H1 (cell line): ENCODE results near the gene ADGRL3. TPM values are rescaled to one million over a fixed set of nuclear protein-coding genes. Genes with fewer than 3 reads are reported as not detected.

Source experiments
- CTCF ChIA-PET: fragments of 300-600 bp; sonication (Branson Sonifier 250); formaldehyde crosslinking; loops from one replicate; lab custom pipeline; 2021; ENCODE audit not compliant: partially characterized antibody; lab: Charles Lee
- POLR2A ChIA-PET: fragments of 300-600 bp; sonication (Branson Sonifier 250); formaldehyde crosslinking; loops from one replicate; lab custom pipeline; 2021; ENCODE audit warnings: inconsistent platforms; ENCODE audit not compliant: partially characterized antibody; lab: Charles Lee
- DNase-seq, 2 experiments: peaks; one replicate each; pipeline versions ENCODE4 v3.0.0 to v3.0.0-alpha.2; 2010 to 2022; ENCODE audit warnings: low spot score in 2 of 2, low read depth in 1 of 2, mixed read lengths in 1 of 2
- FAIRE-seq: peaks from 2 replicates; lab custom pipeline; 2011; peaks lifted over from hg19 to GRCh38; lab: Jason Lieb, UNC
- H2AFZ ChIP-seq: 2 replicates; pipeline ENCODE4 v1.8.1; 2012; ENCODE audit warnings: low read length, inconsistent platforms
- H2AK5ac ChIP-seq: 2 replicates; pipeline ENCODE4 v1.6.1; 2013; ENCODE audit warnings: low read depth, low read length
- H2BK120ac ChIP-seq: replicated peaks from 2 replicates; pipeline ENCODE3; 2013; ENCODE audit warnings: low read depth, low read length, inconsistent platforms
- H2BK12ac ChIP-seq: 2 replicates; pipeline ENCODE4 v1.6.1; 2013; ENCODE audit warnings: low read depth, low read length
- H2BK15ac ChIP-seq: 2 replicates; pipeline ENCODE4 v1.6.1; 2013; ENCODE audit warnings: low read length
- H2BK20ac ChIP-seq: 2 replicates; pipeline ENCODE4 v1.6.1; 2013; ENCODE audit warnings: low read length
- H2BK5ac ChIP-seq: 2 replicates; pipeline ENCODE4 v1.6.1; 2013; ENCODE audit warnings: low read depth, low read length
- H3K14ac ChIP-seq: 2 replicates; pipeline ENCODE4 v1.6.1; 2013; ENCODE audit warnings: inconsistent platforms; ENCODE audit not compliant: insufficient read length
- H3K18ac ChIP-seq: 2 replicates; pipeline ENCODE4 v1.6.1; 2013; ENCODE audit warnings: low read length; ENCODE audit errors: extremely low read depth
- H3K23ac ChIP-seq: 2 replicates; pipeline ENCODE4 v1.6.1; 2013; ENCODE audit warnings: inconsistent platforms; ENCODE audit not compliant: insufficient read length
- H3K23me2 ChIP-seq: 2 replicates; pipeline ENCODE4 v1.6.1; 2013; ENCODE audit warnings: low read depth, low read length
- H3K27ac ChIP-seq: 2 replicates; pipeline ENCODE4 v1.6.1; 2011; ENCODE audit warnings: low read depth, low read length, inconsistent platforms
- H3K27me3 ChIP-seq, 4 experiments: replicated peaks in 1 of 4; 1 replicate in 1 of 4; 2 replicates in 3 of 4; pipeline versions ENCODE4 v1.6.1 to v1.8.1; 2011 to 2013; ENCODE audit warnings: low read length in 3 of 4, mild to moderate bottlenecking in 3 of 4, inconsistent platforms in 2 of 4, mixed read lengths in 2 of 4, moderate library complexity in 1 of 4; ENCODE audit not compliant: control insufficient read depth in 3 of 4, insufficient read depth in 3 of 4; ENCODE audit errors: extremely low read depth in 1 of 4
- H3K36me3 ChIP-seq, 4 experiments: 2 replicates each; pipeline versions ENCODE4 v1.6.1 to v1.8.1; 2011 to 2013; ENCODE audit warnings: mild to moderate bottlenecking in 4 of 4, low read length in 3 of 4, moderate library complexity in 2 of 4, control low read depth in 1 of 4, inconsistent platforms in 1 of 4; ENCODE audit not compliant: insufficient read depth in 4 of 4, control insufficient read depth in 2 of 4
- H3K4ac ChIP-seq: replicated peaks from 2 replicates; pipeline ENCODE3; 2013; ENCODE audit warnings: low read length, low read depth, mixed read lengths, inconsistent platforms; ENCODE audit not compliant: insufficient read length
- H3K4me1 ChIP-seq, 4 experiments: replicated peaks in 1 of 4; 1 replicate in 1 of 4; 2 replicates in 3 of 4; pipeline versions ENCODE4 v1.6.1 to v1.8.1; 2011 to 2013; ENCODE audit warnings: low read length in 3 of 4, inconsistent platforms in 2 of 4, mixed read lengths in 1 of 4; ENCODE audit not compliant: insufficient read depth in 4 of 4, control insufficient read depth in 3 of 4
- H3K4me2 ChIP-seq, 2 experiments: 2 replicates each; pipeline versions ENCODE4 v1.6.1 to v1.8.1; 2011 to 2013; ENCODE audit warnings: low read depth in 2 of 2, low read length in 2 of 2, control low read depth in 1 of 2, inconsistent platforms in 1 of 2, mild to moderate bottlenecking in 1 of 2; ENCODE audit not compliant: insufficient read depth in 1 of 2
- H3K4me3 ChIP-seq, 4 experiments: fragments of 200-600, 300-600 bp in 1 of 4; sonication (generic), shearing (Covaris generic), sonication (Bioruptor Twin) in 1 of 4; 2 replicates each; pipeline versions ENCODE4 v1.5.1 to v1.8.1; 2011 to 2016; ENCODE audit warnings: low read length in 4 of 4, low read depth in 3 of 4, control low read depth in 2 of 4, inconsistent platforms in 2 of 4, mild to moderate bottlenecking in 2 of 4, mixed read lengths in 1 of 4, moderate library complexity in 1 of 4; ENCODE audit not compliant: insufficient read depth in 2 of 4; ENCODE audit errors: extremely low read depth in 1 of 4
- H3K56ac ChIP-seq: replicated peaks from 2 replicates; pipeline ENCODE3; 2013; ENCODE audit warnings: low read depth, mild to moderate bottlenecking, mixed read lengths, low read length, inconsistent platforms; ENCODE audit not compliant: insufficient read length
- H3K79me1 ChIP-seq: 2 replicates; pipeline ENCODE4 v1.6.1; 2013; ENCODE audit warnings: low read depth, low read length, control low read depth
- H3K79me2 ChIP-seq, 2 experiments: 2 replicates each; pipeline versions ENCODE4 v1.6.1 to v1.8.1; 2012 to 2013; ENCODE audit warnings: low read length in 2 of 2, mild to moderate bottlenecking in 2 of 2, inconsistent platforms in 1 of 2; ENCODE audit not compliant: insufficient read depth in 2 of 2, control insufficient read depth in 1 of 2
- H3K9ac ChIP-seq, 4 experiments: replicated peaks in 1 of 4; 1 replicate in 1 of 4; 2 replicates in 3 of 4; pipeline versions ENCODE4 v1.6.1 to v1.8.1; 2011 to 2013; ENCODE audit warnings: low read depth in 3 of 4, low read length in 3 of 4, control low read depth in 2 of 4, mild to moderate bottlenecking in 2 of 4, moderate library complexity in 2 of 4, inconsistent platforms in 1 of 4; ENCODE audit errors: extremely low read depth in 1 of 4
- H3K9me3 ChIP-seq, 2 experiments: 2 replicates each; pipeline versions ENCODE4 v1.6.1 to v1.8.1; 2012 to 2013; ENCODE audit warnings: mild to moderate bottlenecking in 2 of 2, moderate library complexity in 2 of 2, control low read depth in 1 of 2, inconsistent platforms in 1 of 2, low read depth in 1 of 2, low read length in 1 of 2, mixed read lengths in 1 of 2; ENCODE audit not compliant: insufficient read depth in 2 of 2
- H4K20me1 ChIP-seq, 2 experiments: replicated peaks in 1 of 2; 2 replicates each; pipeline versions ENCODE3 to v1.8.1; 2011 to 2013; ENCODE audit warnings: inconsistent platforms in 2 of 2, low read length in 2 of 2, mild to moderate bottlenecking in 1 of 2; ENCODE audit not compliant: insufficient read depth in 2 of 2, control insufficient read depth in 1 of 2
- H4K5ac ChIP-seq: 2 replicates; pipeline ENCODE4 v1.6.1; 2013; ENCODE audit warnings: low read length, low read depth, mixed read lengths, inconsistent platforms; ENCODE audit not compliant: insufficient read length
- H4K8ac ChIP-seq: 2 replicates; pipeline ENCODE4 v1.8.0; 2013; ENCODE audit warnings: mild to moderate bottlenecking, moderate library complexity, low read length, inconsistent platforms; ENCODE audit not compliant: insufficient read depth; ENCODE audit errors: extremely low read depth
- H4K91ac ChIP-seq: replicated peaks from 2 replicates; pipeline ENCODE3; 2013; ENCODE audit warnings: low read length, mixed read lengths, inconsistent platforms; ENCODE audit not compliant: insufficient read length
- WGBS, 2 experiments: shearing (Covaris generic) in 1 of 2; methylation state at CpG; one replicate each; pipeline versions ENCODE4 v1.1.6 to v1.1.7; 2013 to 2015; ENCODE audit warnings: low lambda C conversion rate in 2 of 2, mixed read lengths in 2 of 2, inconsistent platforms in 1 of 2, low coverage in 1 of 2, missing lambda C conversion rate in 1 of 2; ENCODE audit not compliant: insufficient replicate concordance in 2 of 2, insufficient coverage in 1 of 2, insufficient read length in 1 of 2; ENCODE audit errors: extremely low coverage in 1 of 2, missing lambda C conversion rate in 1 of 2; 5-methylcytosine and 5-hydroxymethylcytosine counted together
- polyA plus RNA-seq, 7 experiments: library from polyadenylated mRNA; depleted of rRNA in 3 of 7; stranded (reverse) in 5 of 7; unstranded in 2 of 7; fragments of >200 nt in 5 of 7; fragments of 200-250 nt in 2 of 7; gene quantifications; 1 replicate in 5 of 7; 2 replicates in 1 of 7; 4 replicates in 1 of 7; pipeline versions ENCODE4 v1.2.1 to v1.2.3, GENCODE V29; 2011 to 2013; ENCODE audit warnings: missing spikeins in 2 of 7, mixed read lengths in 2 of 7
- total RNA-seq: library from RNA; stranded (reverse); fragmentation: NEBNext Ultra II Directional; extraction: Animal tissue kit (Norgen Biotek cat#: 25700); gene quantifications from 2 replicates; pipeline ENCODE4 v1.2.1, GENCODE V29; 2021

ADGRL3 gene
- total and polyA plus RNA-seq, 2 of the 8 experiments (the other 6 are each of a cell fraction or from before 2014, with no cell fraction given): 6.6 to 13.0 TPM

- Histone ChIP-seq H3K4me1 (peaks cover 3 to 14% (median 11%) of the 10 kb centered on the region in 4 experiments; a peak in 5 of 7 replicates), H3K27ac (peak overlapping the region; percentile 13; the same call in 1 of the 2 replicates)
- peak; percentile 83 for FAIRE-seq
These were observed 570.3 kb downstream of the ADGRL3 start for GRCh38 chr4:61770456-61770855.

More at GRCh38 chr4:61770456-61770855, 570.3 kb downstream of the ADGRL3 start:
- H3K9ac ChIP-seq: no peak overlapping the region
- H3K4me3 ChIP-seq: peak overlapping the region; percentile 2 to 72 (median 32); a peak in 5 of 8 replicates
- no peaks in the 10 kb centered on the region for H3K79me1 ChIP-seq
- no peak overlapping the region for H4K91ac ChIP-seq
- peak overlapping the region; percentile 49 to 55 for H3K4me2 ChIP-seq
- ChIA-PET POLR2A (interaction anchor here (0.9 to 4.8 kb wide), 5 partner anchors 8 to 83 kb away, joined by 3 to 37 read pairs (median 4); no protein-coding TSS in a partner anchor), CTCF (no interaction called here)
- H3K23ac ChIP-seq: no peak overlapping the region
- peaks cover 0 to 25% (median 15%) of the 10 kb centered on the region in 4 experiments; a peak in 6 of 8 replicates for H3K36me3 ChIP-seq
- H2BK20ac ChIP-seq: no peak overlapping the region
- no peak overlapping the region for H2AK5ac ChIP-seq
- H3K79me2 ChIP-seq: peaks cover 0 to 32% of the 10 kb centered on the region in 2 experiments; a peak in 2 of 4 replicates
- H3K4ac ChIP-seq: no peak overlapping the region
- H3K23me2 ChIP-seq: no peaks in the 10 kb centered on the region
- peaks cover 10 to 20% of the 10 kb centered on the region in 2 experiments for H3K9me3 ChIP-seq
- no peak for DNase-seq
- peak overlapping the region; percentile 98 for H4K5ac ChIP-seq
- H4K20me1 ChIP-seq: no peaks in the 10 kb centered on the region
- 13% methylated on average over 1 of the region's 1 CpG; no CpG with 5 or more reads in 1 of the 2 experiments for WGBS, 2 experiments
- H2AFZ ChIP-seq: no peak overlapping the region
- H3K14ac ChIP-seq: no peak overlapping the region
- H4K8ac ChIP-seq: no peak overlapping the region
- peak overlapping the region; percentile 16 for H3K56ac ChIP-seq
- H2BK15ac ChIP-seq: no peak overlapping the region
- H2BK120ac ChIP-seq: peak overlapping the region; percentile 99
- H3K18ac ChIP-seq: peak overlapping the region; percentile 40; the same call in 1 of the 2 replicates
- H2BK5ac ChIP-seq: peak overlapping the region; percentile 99; the same call in 1 of the 2 replicates
- H3K27me3 ChIP-seq: no peaks in the 10 kb centered on the region
- H2BK12ac ChIP-seq: no peak overlapping the region
